Measurements from ENCODE around the gene CD82.

Gene CD82

DNA sequence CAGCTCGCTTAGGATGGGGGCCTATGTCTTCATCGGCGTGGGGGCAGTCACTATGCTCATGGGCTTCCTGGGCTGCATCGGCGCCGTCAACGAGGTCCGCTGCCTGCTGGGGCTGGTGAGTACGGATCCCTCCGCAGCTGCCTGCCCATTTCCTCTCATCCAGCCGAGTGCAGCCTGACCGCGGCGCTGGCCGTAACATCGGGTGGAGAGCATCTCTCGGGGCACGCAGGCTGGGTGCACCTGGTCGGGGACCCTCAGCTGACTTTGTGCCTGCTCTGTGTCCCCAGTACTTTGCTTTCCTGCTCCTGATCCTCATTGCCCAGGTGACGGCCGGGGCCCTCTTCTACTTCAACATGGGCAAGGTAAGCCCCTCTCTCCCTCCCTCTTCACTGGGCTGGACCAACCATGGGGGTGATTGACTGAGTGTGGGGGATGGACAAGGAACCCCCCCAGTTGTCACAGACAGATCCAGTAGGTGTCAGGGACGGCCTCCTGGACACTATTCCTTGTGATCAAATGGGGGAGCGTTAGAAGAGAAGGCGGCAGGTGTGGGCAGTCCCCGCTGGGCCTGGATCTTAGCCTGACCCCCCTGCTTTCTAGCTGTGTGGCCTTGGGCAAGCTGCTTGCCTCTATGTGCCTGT, 39.7 kb downstream of the CD82 start:
- no peak for DNase-seq (ENCODE audit: extremely low read depth, low read depth)
- TF ChIP-seq, protein P1, sequence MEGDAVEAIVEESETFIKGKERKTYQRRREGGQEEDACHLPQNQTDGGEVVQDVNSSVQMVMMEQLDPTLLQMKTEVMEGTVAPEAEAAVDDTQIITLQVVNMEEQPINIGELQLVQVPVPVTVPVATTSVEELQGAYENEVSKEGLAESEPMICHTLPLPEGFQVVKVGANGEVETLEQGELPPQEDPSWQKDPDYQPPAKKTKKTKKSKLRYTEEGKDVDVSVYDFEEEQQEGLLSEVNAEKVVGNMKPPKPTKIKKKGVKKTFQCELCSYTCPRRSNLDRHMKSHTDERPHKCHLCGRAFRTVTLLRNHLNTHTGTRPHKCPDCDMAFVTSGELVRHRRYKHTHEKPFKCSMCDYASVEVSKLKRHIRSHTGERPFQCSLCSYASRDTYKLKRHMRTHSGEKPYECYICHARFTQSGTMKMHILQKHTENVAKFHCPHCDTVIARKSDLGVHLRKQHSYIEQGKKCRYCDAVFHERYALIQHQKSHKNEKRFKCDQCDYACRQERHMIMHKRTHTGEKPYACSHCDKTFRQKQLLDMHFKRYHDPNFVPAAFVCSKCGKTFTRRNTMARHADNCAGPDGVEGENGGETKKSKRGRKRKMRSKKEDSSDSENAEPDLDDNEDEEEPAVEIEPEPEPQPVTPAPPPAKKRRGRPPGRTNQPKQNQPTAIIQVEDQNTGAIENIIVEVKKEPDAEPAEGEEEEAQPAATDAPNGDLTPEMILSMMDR (IDR thresholded peaks at IDR 0.05; ENCODE audit: low read depth, low read length), result no peak

DNA sequence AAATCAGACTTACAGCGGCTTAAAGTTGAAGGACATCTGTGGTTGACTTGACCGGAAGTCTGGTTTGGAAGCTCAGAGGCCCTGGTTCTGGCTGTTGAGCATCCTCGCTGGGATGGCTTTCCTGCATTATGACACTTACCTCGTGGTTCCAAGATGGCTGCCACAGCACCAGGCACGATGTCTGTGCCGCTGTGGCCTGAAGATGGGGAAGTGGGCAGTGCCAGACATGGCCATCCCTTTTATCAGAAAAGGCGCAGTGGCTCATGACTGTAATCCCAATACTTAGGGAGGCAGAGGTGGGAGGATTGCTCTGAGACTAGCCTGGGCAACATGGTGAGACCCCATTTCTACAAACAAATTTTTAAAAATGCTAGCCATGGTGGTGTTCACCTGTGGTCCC, 40.5 kb downstream of the CD82 start:
- no peak for DNase-seq (ENCODE audit: extremely low read depth, low read depth)
- TF ChIP-seq, protein P1 (IDR thresholded peaks at IDR 0.05; ENCODE audit: low read depth, low read length), result no peak

DNA sequence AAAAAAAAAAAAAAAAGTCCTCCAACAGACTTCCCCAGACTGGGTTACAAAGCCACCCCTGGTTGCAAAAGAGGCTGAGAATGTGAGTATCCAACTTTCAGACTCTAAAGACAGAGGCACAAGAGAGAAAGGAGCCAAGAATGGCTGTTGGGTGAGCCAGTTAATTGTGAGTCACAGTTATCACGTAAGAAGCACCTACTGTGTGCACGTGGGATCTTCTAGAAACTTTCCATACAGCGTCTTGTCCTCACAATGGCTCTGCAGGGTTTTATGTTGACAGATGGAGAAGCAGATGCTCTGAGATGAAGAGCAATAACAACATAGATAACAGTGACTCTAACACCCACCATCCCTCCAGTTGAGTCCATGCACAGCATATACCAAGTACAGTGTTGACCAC, 41.0 kb downstream of the CD82 start:
- TF ChIP-seq, protein P1 (IDR thresholded peaks at IDR 0.05; ENCODE audit: low read depth, low read length), result no peak
- DNase-seq (ENCODE audit: extremely low read depth, low read depth), result no peak

DNA sequence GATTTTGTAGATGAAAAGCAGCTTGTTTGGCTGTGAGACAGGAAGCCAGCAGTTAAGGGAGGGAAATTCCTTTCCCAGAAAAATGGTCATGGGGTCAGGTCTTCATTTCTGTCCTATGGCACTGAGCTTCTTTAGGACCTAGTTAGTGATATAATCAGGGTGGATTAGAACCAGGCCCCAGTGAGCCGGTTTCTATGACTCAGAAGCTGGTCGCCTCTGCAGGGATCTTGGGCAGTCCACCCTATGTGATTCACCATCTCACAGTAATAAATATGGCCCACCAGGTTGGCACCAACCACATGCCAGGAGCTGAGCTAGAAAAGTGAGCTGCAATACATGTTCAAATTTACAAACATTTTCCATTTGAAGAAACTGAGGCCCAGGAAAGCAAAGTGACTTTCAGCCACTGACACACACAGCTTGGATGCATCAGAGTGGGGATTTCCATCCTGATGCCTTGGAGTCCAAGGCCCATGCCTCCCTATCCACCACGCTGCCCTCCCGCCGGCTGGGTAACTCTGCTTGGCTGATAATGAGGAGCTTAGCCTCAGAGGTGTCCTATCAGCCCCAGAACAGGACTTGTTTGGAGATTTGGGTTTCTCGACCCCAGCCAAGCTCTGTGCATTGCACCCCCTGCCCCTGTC, 42.0 kb downstream of the CD82 start:
- no peak for DNase-seq (ENCODE audit: extremely low read depth, low read depth)
- TF ChIP-seq, protein P1 (IDR thresholded peaks at IDR 0.05; ENCODE audit: low read depth, low read length), result no peak

DNA sequence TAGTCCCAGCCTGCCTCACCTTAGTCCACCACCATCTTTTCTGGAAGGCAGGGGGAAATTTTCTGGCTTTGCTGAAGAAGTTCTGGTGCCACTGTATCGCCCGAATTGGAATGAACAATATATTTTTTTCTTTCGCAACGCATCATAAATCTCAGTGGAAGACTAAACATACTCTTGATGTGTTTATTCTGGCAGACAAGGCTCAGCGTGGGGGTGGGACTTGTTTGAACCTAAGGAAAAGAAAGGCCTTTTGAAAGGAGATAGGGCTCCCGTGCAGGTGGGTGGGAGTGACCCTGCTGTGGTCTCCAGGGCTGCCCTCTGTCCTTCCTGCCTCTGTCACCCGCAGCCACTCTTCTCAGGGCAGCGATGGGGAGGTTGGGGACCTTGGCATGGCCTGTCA, 42.5 kb downstream of the CD82 start:
- no peak for DNase-seq (ENCODE audit: extremely low read depth, low read depth)
- TF ChIP-seq, protein P1 (IDR thresholded peaks at IDR 0.05; ENCODE audit: low read depth, low read length), result no peak

DNA sequence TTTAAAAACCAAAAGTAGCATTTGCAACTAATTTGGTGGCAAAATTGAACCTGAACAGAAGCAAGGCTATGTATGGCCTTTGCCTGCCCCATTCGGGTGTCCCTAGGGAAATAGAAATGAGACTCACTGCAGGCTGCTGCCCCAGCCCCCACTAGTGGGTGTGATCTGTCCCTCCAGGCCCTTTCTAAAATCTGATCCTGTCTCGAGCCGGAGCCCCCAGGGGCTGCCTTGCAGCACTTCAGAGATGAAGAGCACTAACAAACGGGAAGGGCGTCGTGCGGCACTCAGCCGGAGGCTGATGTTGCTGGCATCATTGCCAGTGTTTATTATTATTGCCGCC, 43.2 kb downstream of the CD82 start:
- no peak for DNase-seq (ENCODE audit: extremely low read depth, low read depth)
- TF ChIP-seq, protein P1 (IDR thresholded peaks at IDR 0.05; ENCODE audit: low read depth, low read length), result no peak

DNA sequence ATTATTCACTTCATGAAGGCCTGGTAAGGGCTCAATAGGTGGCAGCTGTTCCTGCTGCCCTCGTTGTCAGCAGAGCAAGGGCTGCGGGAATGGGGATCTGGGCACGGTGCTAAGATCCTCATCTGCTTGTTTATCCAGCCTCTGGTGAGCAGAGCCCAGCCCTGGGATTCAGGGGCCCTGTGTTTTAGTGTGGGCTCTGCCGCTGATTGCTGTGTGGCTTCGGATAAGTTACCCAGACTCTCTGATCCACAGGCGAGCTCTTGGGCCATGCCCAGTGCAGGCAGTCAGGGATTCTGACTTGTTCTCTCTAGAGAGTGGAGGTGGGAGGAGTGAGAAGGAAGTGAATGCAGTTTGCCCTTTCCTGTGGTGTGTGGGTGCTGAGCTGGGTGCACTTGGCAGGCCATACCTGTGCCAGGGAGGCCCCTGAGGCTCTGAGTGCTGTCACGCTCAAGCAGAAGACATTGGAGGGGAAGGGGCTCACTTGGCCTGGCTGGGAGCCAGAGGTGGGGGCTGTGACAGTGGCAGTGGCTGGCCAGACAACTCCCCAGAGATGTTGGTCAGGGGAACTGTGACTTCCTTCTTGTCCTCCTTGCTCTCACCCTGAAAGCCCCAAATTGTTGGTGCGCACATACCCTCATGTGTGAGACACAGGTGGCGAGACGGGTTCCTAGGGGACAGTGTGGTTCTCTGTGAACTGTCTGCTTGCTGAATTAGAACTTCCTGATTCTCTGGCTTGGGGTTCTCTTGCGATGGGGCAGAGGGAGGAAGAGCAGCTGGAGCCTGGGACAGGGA, 43.7 kb downstream of the CD82 start:
- TF ChIP-seq, protein P1 (IDR thresholded peaks at IDR 0.05; ENCODE audit: low read depth, low read length), result no peak
- DNase-seq (ENCODE audit: extremely low read depth, low read depth), result no peak
